Lower lobe of right lung (tissue), 2 donors: ENCODE measurements around the gene TEK. TPM values are rescaled to one million over a fixed set of nuclear protein-coding genes. Genes with fewer than 3 reads are reported as not detected.
A peak's percentile ranks its signal among the peaks of the same experiment; 100 is the strongest.

ENCODE experiments used
- ATAC-seq, 2 donors: fragments of 200-7000 bp; cut with Tn5 transposase; one replicate each; pipeline ENCODE4 v1.9.1; 2020 to 2022; ENCODE audit warnings: mild to moderate bottlenecking in 2 of 2, moderate library complexity in 2 of 2
- DNase-seq: peaks from one replicate; pipeline ENCODE4 v3.0.0-alpha.2; 2020
- H3K27ac ChIP-seq: fragments of 200-600 bp; one replicate; pipeline ENCODE4 v1.8.0; 2022
- H3K27me3 ChIP-seq: fragments of 200-600 bp; one replicate; pipeline ENCODE4 v1.8.0; 2022; ENCODE audit warnings: low read depth
- H3K36me3 ChIP-seq: fragments of 200-600 bp; one replicate; pipeline ENCODE4 v1.8.0; 2022; ENCODE audit warnings: mild to moderate bottlenecking
- H3K4me1 ChIP-seq: fragments of 200-600 bp; one replicate; pipeline ENCODE4 v1.8.0; 2022
- H3K4me3 ChIP-seq: fragments of 200-600 bp; one replicate; pipeline ENCODE4 v1.8.0; 2022; ENCODE audit warnings: mild to moderate bottlenecking
- H3K9me3 ChIP-seq: fragments of 200-600 bp; one replicate; pipeline ENCODE4 v1.8.0; 2022
- intact Hi-C: fragments of 100-400 bp; cut with DNase I; formaldehyde crosslinking; loops from one replicate; pipeline ENCODE4 v1.11.0; 2022
- total RNA-seq: library from RNA; stranded (reverse); fragmentation: NEBNext Ultra II Directional; extraction: Animal tissue kit (Norgen Biotek cat#: 25700); gene quantifications from one replicate; pipeline ENCODE4 v1.2.1, GENCODE V29; 2021
- TF ChIP-seq, protein P1 (sequence below): fragments of 200-600 bp; IDR thresholded peaks from one replicate; pipeline ENCODE4 v1.8.0; 2022; ENCODE audit warnings: antibody characterized with exemption, mild to moderate bottlenecking
- donor health status: DM: no; HTN: yes; CAD: no; lungs with severe emphysema.

TEK gene
- total RNA-seq, 1 donor from 2014 or later = 56.3 TPM

GRCh38 chr9:27124151-27124550 lies 15.1 kb downstream of the TEK start:
- Histone ChIP-seq H3K4me1 (peaks cover 11% of the 10 kb centered on the region), H3K36me3 (no peaks in the 10 kb centered on the region), H3K27ac (no peak overlapping the region), H3K27me3 (no peaks in the 10 kb centered on the region), H3K4me3 (no peak overlapping the region), H3K9me3 (no peaks in the 10 kb centered on the region)
- intact Hi-C loops = no loop called here
- TF ChIP-seq, protein P1, sequence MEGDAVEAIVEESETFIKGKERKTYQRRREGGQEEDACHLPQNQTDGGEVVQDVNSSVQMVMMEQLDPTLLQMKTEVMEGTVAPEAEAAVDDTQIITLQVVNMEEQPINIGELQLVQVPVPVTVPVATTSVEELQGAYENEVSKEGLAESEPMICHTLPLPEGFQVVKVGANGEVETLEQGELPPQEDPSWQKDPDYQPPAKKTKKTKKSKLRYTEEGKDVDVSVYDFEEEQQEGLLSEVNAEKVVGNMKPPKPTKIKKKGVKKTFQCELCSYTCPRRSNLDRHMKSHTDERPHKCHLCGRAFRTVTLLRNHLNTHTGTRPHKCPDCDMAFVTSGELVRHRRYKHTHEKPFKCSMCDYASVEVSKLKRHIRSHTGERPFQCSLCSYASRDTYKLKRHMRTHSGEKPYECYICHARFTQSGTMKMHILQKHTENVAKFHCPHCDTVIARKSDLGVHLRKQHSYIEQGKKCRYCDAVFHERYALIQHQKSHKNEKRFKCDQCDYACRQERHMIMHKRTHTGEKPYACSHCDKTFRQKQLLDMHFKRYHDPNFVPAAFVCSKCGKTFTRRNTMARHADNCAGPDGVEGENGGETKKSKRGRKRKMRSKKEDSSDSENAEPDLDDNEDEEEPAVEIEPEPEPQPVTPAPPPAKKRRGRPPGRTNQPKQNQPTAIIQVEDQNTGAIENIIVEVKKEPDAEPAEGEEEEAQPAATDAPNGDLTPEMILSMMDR = no peak
- ATAC-seq (no peak), DNase-seq (no peak)

- H3K27ac ChIP-seq = no peak overlapping the region
These were observed 16.0 kb downstream of the TEK start for GRCh38 chr9:27125030-27125429.

DNA sequence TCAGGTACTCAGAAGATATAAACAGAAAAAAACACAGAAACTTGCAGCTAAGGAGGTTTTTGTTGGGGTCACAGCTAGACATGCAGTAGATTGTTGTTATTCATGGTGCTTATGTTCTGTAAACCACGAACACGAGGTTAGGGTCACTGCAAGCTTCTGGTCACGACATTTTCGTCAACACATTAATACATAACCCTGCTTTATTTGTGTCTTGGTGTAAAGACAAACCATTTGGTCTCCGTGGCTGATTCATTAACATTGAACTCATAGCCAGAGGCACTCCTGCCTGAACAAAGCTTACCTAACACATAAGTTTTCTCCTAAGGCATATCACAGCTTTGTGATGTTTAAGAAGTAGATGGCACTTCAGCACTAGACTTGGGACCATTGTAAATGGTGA lies 16.9 kb downstream of the TEK start:
- Histone ChIP-seq H3K27ac (no peak overlapping the region), H3K4me3 (no peak overlapping the region), H3K9me3 (no peaks in the 10 kb centered on the region), H3K4me1 (peaks cover 9% of the 10 kb centered on the region), H3K27me3 (no peaks in the 10 kb centered on the region), H3K36me3 (no peaks in the 10 kb centered on the region)
- intact Hi-C loops = no loop called here
- DNase-seq (no peak), ATAC-seq (no peak)
- TF ChIP-seq, protein P1 = no peak

More at GRCh38 chr9:27125030-27125429, 16.0 kb downstream of the TEK start:
- Histone ChIP-seq H3K27me3 (no peaks in the 10 kb centered on the region), H3K4me3 (no peak overlapping the region), H3K36me3 (no peaks in the 10 kb centered on the region), H3K4me1 (peaks cover 9% of the 10 kb centered on the region), H3K9me3 (no peaks in the 10 kb centered on the region)
- no peak for DNase-seq
- intact Hi-C loops = no loop called here
- ATAC-seq = peak; percentile 74 to 85
- TF ChIP-seq, protein P1 = no peak

- H3K36me3 ChIP-seq = no peaks in the 10 kb centered on the region
- no peak for DNase-seq
These were observed 17.6 kb downstream of the TEK start for GRCh38 chr9:27126670-27127069.

DNA sequence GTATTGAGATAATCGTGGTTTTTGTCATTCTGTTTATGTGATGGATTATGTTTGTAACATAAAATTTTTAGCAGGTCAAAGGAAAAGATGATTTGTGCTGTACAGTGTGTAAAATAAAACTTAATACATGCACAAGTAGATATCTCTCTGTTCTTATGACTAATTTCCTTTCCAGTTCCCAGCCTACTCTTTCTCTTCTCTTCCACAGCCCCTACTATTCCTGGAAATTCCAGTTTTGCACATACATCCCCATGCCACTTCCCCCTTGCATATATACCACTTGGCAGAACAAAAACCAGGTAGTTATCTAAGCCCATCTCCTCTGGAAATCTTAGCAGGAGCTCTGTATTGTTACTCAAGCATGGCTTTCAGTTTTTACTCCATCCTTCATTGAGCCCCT lies 20.2 kb downstream of the TEK start:
- no peak overlapping the region for H3K27ac ChIP-seq
- no peak for ATAC-seq
- intact Hi-C loops = no loop called here
- no peaks in the 10 kb centered on the region for H3K9me3 ChIP-seq
- no peak overlapping the region for H3K4me3 ChIP-seq
- DNase-seq = no peak
- H3K27me3 ChIP-seq = no peaks in the 10 kb centered on the region
- H3K36me3 ChIP-seq = no peaks in the 10 kb centered on the region
- TF ChIP-seq, protein P1 = no peak
- H3K4me1 ChIP-seq = peaks cover 7% of the 10 kb centered on the region

More at GRCh38 chr9:27126670-27127069, 17.6 kb downstream of the TEK start:
- peak in 1 of 2 donors; percentile 60 for ATAC-seq
- TF ChIP-seq, protein P1 = no peak
- Histone ChIP-seq H3K4me3 (no peak overlapping the region), H3K27ac (no peak overlapping the region), H3K4me1 (peaks cover 9% of the 10 kb centered on the region), H3K9me3 (no peaks in the 10 kb centered on the region), H3K27me3 (no peaks in the 10 kb centered on the region)
- intact Hi-C loops = no loop called here

- Histone ChIP-seq H3K27me3 (no peaks in the 10 kb centered on the region), H3K9me3 (no peaks in the 10 kb centered on the region), H3K4me1 (no peaks in the 10 kb centered on the region), H3K27ac (no peak overlapping the region), H3K4me3 (no peak overlapping the region), H3K36me3 (no peaks in the 10 kb centered on the region)
- intact Hi-C loops = no loop called here
- TF ChIP-seq, protein P1 = no peak
- ATAC-seq (no peak), DNase-seq (no peak)
These were observed 22.7 kb downstream of the TEK start for GRCh38 chr9:27131731-27132130.
